ENCODE measurements around the gene ST3GAL2.

Gene ST3GAL2

GRCh38 chr16:70349783-70350182, 89.1 kb downstream of the ST3GAL2 start:
- no peak for ATAC-seq
- TF ChIP-seq ZFP3 (CRISPR knock-in tag; IDR thresholded peaks at IDR 0.05): no peak
- TF ChIP-seq ISL1 (CRISPR knock-in tag; IDR thresholded peaks at IDR 0.05): no peak
- no peak for TF ChIP-seq PPARA (CRISPR knock-in tag; IDR thresholded peaks at IDR 0.05; ENCODE audit: borderline replicate concordance)
- TF ChIP-seq ARNTL (CRISPR knock-in tag; IDR thresholded peaks at IDR 0.05; ENCODE audit: borderline replicate concordance, low read depth): no peak
- TF ChIP-seq TCF4 (CRISPR knock-in tag; IDR thresholded peaks at IDR 0.05; ENCODE audit: borderline replicate concordance): no peak
- no peak for TF ChIP-seq CSRNP3 (CRISPR knock-in tag; IDR thresholded peaks at IDR 0.05)
- no peak for TF ChIP-seq SNAI2 (CRISPR knock-in tag; IDR thresholded peaks at IDR 0.05)
- no peak for TF ChIP-seq ESRRG (CRISPR knock-in tag; IDR thresholded peaks at IDR 0.05)
- TF ChIP-seq GLIS3 (CRISPR knock-in tag; IDR thresholded peaks at IDR 0.05): no peak
- TF ChIP-seq CREB5 (CRISPR knock-in tag; IDR thresholded peaks at IDR 0.05; ENCODE audit: low read depth): no peak
- no peak for TF ChIP-seq POU6F1 (CRISPR knock-in tag; IDR thresholded peaks at IDR 0.05; ENCODE audit: borderline replicate concordance, low read depth)

- no peak for ATAC-seq
- TF ChIP-seq POU6F1 (CRISPR knock-in tag; IDR thresholded peaks at IDR 0.05; ENCODE audit: borderline replicate concordance, low read depth): no peak
- no peak for TF ChIP-seq RARB (CRISPR knock-in tag; IDR thresholded peaks at IDR 0.05)
- TF ChIP-seq ZFP3 (CRISPR knock-in tag; IDR thresholded peaks at IDR 0.05): no peak
- no peak for TF ChIP-seq BACH2 (CRISPR knock-in tag; IDR thresholded peaks at IDR 0.05; ENCODE audit: borderline replicate concordance)
- no peak for TF ChIP-seq ISL1 (CRISPR knock-in tag; IDR thresholded peaks at IDR 0.05)
- TF ChIP-seq ZC3H10 (CRISPR knock-in tag; IDR thresholded peaks at IDR 0.05): no peak
- no peak for TF ChIP-seq ZNF565 (CRISPR knock-in tag; conservative IDR thresholded peaks at IDR 0.05; ENCODE audit: low read depth)
- no peak for TF ChIP-seq OSR1 (CRISPR knock-in tag; IDR thresholded peaks at IDR 0.05)
- TF ChIP-seq CSDC2 (CRISPR knock-in tag; IDR thresholded peaks at IDR 0.05): no peak
- TF ChIP-seq ARNTL (CRISPR knock-in tag; IDR thresholded peaks at IDR 0.05; ENCODE audit: borderline replicate concordance, low read depth): no peak
- TF ChIP-seq TOX (CRISPR knock-in tag; IDR thresholded peaks at IDR 0.05; ENCODE audit: borderline replicate concordance): no peak
Observed at GRCh38 chr16:70348991-70349390, 89.9 kb downstream of the ST3GAL2 start.

GRCh38 chr16:70345840-70346239, 93.1 kb downstream of the ST3GAL2 start:
- no peak for ATAC-seq
- TF ChIP-seq ZNF565 (CRISPR knock-in tag; conservative IDR thresholded peaks at IDR 0.05; ENCODE audit: low read depth): no peak
- TF ChIP-seq ZNF8 (CRISPR knock-in tag; IDR thresholded peaks at IDR 0.05): no peak
- TF ChIP-seq CSRNP3 (CRISPR knock-in tag; IDR thresholded peaks at IDR 0.05): no peak
- no peak for TF ChIP-seq PPARA (CRISPR knock-in tag; IDR thresholded peaks at IDR 0.05; ENCODE audit: borderline replicate concordance)
- TF ChIP-seq ZC3H10 (CRISPR knock-in tag; IDR thresholded peaks at IDR 0.05): no peak
- TF ChIP-seq POU6F1 (CRISPR knock-in tag; IDR thresholded peaks at IDR 0.05; ENCODE audit: borderline replicate concordance, low read depth): no peak
- TF ChIP-seq SNAI2 (CRISPR knock-in tag; IDR thresholded peaks at IDR 0.05): no peak
- no peak for TF ChIP-seq RARB (CRISPR knock-in tag; IDR thresholded peaks at IDR 0.05)
- no peak for TF ChIP-seq ESRRG (CRISPR knock-in tag; IDR thresholded peaks at IDR 0.05)
- no peak for TF ChIP-seq CREB5 (CRISPR knock-in tag; IDR thresholded peaks at IDR 0.05; ENCODE audit: low read depth)
- no peak for TF ChIP-seq OSR1 (CRISPR knock-in tag; IDR thresholded peaks at IDR 0.05)
- no peak for TF ChIP-seq BACH2 (CRISPR knock-in tag; IDR thresholded peaks at IDR 0.05; ENCODE audit: borderline replicate concordance)
- no peak for TF ChIP-seq ARNTL (CRISPR knock-in tag; IDR thresholded peaks at IDR 0.05; ENCODE audit: borderline replicate concordance, low read depth)
- TF ChIP-seq GLIS3 (CRISPR knock-in tag; IDR thresholded peaks at IDR 0.05): no peak
- TF ChIP-seq CSDC2 (CRISPR knock-in tag; IDR thresholded peaks at IDR 0.05): no peak
- TF ChIP-seq PATZ1 (CRISPR knock-in tag; IDR thresholded peaks at IDR 0.05; ENCODE audit: borderline replicate concordance): no peak
- no peak for TF ChIP-seq TOX (CRISPR knock-in tag; IDR thresholded peaks at IDR 0.05; ENCODE audit: borderline replicate concordance)
- TF ChIP-seq ZNF70 (CRISPR knock-in tag; IDR thresholded peaks at IDR 0.05): no peak
- no peak for TF ChIP-seq ZFP3 (CRISPR knock-in tag; IDR thresholded peaks at IDR 0.05)

All from SK-N-SH treated with all-trans-retinoic acid at 6 μM for 48 hours (cell line).